SK-N-SH (cell line): ENCODE measurements around the gene PARN. TPM values are rescaled to one million over a fixed set of nuclear protein-coding genes. Genes with fewer than 3 reads are reported as not detected.
A peak's percentile ranks its signal among the peaks of the same experiment; 100 is the strongest.

ENCODE experiments used
- CTCF ChIA-PET: fragments of 300-600, 350-600 bp; formaldehyde crosslinking; extraction: SDS; loops from one replicate; lab custom pipeline; 2021; lab: Yijun Ruan, JAX
- POLR2A ChIA-PET: fragments of 350-600 bp; sonication (Branson Sonifier 250); formaldehyde crosslinking; extraction: SDS; loops from one replicate; lab custom pipeline; 2020; ENCODE audit warnings: antibody characterized with exemption, inconsistent platforms; lab: Yijun Ruan, JAX
- DNase-seq: peaks from one replicate; pipeline ENCODE4 v3.0.0; 2012
- H2AFZ ChIP-seq: fragments of 200-600 bp; sonication (generic); 2 replicates; pipeline ENCODE4 v1.8.1; 2016; ENCODE audit warnings: antibody characterized with exemption, mild to moderate bottlenecking, low read depth
- H3F3A ChIP-seq: fragments of 200-600 bp; sonication (generic); replicated peaks from 2 replicates; pipeline ENCODE3; 2016; ENCODE audit warnings: antibody characterized with exemption, mild to moderate bottlenecking; ENCODE audit not compliant: insufficient read depth
- H3K27ac ChIP-seq, 2 experiments: fragments of 200-500 bp in 1 of 2; fragments of 200-600 bp in 1 of 2; sonication (Bioruptor generic) in 1 of 2; sonication (generic), shearing (Covaris generic) in 1 of 2; 2 replicates each; pipeline versions ENCODE4 v1.5.1 to v1.6.1; 2014 to 2016; ENCODE audit warnings: low read depth in 2 of 2, inconsistent platforms in 1 of 2, low read length in 1 of 2, mild to moderate bottlenecking in 1 of 2, mixed read lengths in 1 of 2
- H3K27me3 ChIP-seq: fragments of 200-600 bp; sonication (generic), shearing (Covaris generic); 2 replicates; pipeline ENCODE4 v1.6.1; 2016; ENCODE audit warnings: mixed run types; ENCODE audit not compliant: insufficient read depth
- H3K36me3 ChIP-seq, 2 experiments: fragments of 200-500 bp in 1 of 2; fragments of 200-600 bp in 1 of 2; sonication (Bioruptor generic) in 1 of 2; sonication (generic) in 1 of 2; replicated peaks in 1 of 2; 2 replicates each; pipeline versions ENCODE3 to v1.5.1; 2014 to 2016; ENCODE audit warnings: low read length in 1 of 2, mild to moderate bottlenecking in 1 of 2; ENCODE audit not compliant: insufficient read depth in 2 of 2, control insufficient read depth in 1 of 2
- H3K4me1 ChIP-seq, 2 experiments: fragments of 200-500 bp in 1 of 2; fragments of 200-600 bp in 1 of 2; sonication (Bioruptor generic) in 1 of 2; sonication (generic), shearing (Covaris generic) in 1 of 2; 2 replicates each; pipeline versions ENCODE4 v1.5.1 to v1.6.1; 2014 to 2016; ENCODE audit warnings: low read depth in 1 of 2, low read length in 1 of 2, mixed run types in 1 of 2; ENCODE audit not compliant: insufficient read depth in 2 of 2, control insufficient read depth in 1 of 2
- H3K4me2 ChIP-seq: fragments of 200-600 bp; sonication (generic), shearing (Covaris generic); 2 replicates; pipeline ENCODE4 v1.6.1; 2017; ENCODE audit warnings: mixed run types
- H3K4me3 ChIP-seq, 2 experiments: fragments of 200-500 bp in 1 of 2; fragments of 200-600 bp in 1 of 2; sonication (Bioruptor generic) in 1 of 2; sonication (generic), shearing (Covaris generic) in 1 of 2; 2 replicates each; pipeline versions ENCODE4 v1.5.1 to v1.8.1; 2014 to 2016; ENCODE audit warnings: low read depth in 2 of 2, inconsistent platforms in 1 of 2, low read length in 1 of 2, mild to moderate bottlenecking in 1 of 2, mixed read lengths in 1 of 2, moderate library complexity in 1 of 2
- H3K79me2 ChIP-seq: fragments of 200-600 bp; sonication (generic); 2 replicates; pipeline ENCODE4 v1.8.1; 2017; ENCODE audit warnings: mild to moderate bottlenecking; ENCODE audit not compliant: insufficient read depth
- H3K9ac ChIP-seq: fragments of 200-600 bp; sonication (generic); 2 replicates; pipeline ENCODE4 v1.6.1; 2017; ENCODE audit warnings: mixed run types
- H3K9me2 ChIP-seq: fragments of 200-600 bp; sonication (generic); 2 replicates; pipeline ENCODE4 v1.6.1; 2017; ENCODE audit warnings: mixed run types
- H3K9me3 ChIP-seq: fragments of 200-600 bp; sonication (generic); 2 replicates; pipeline ENCODE4 v1.6.1; 2017; ENCODE audit warnings: mixed run types, mild to moderate bottlenecking, moderate library complexity
- H4K20me1 ChIP-seq: fragments of 200-600 bp; sonication (generic); 2 replicates; pipeline ENCODE4 v1.6.1; 2017; ENCODE audit warnings: mild to moderate bottlenecking, mixed run types; ENCODE audit not compliant: insufficient read depth
- FOSL2 ChIP-seq: IDR thresholded peaks from 2 replicates; pipeline ENCODE4 v1.4.0; 2012; ENCODE audit warnings: low read depth, mild to moderate bottlenecking, moderate library complexity, borderline replicate concordance
- FOXJ3 ChIP-seq: sonication (generic); formaldehyde crosslinking; IDR thresholded peaks from 2 replicates; pipeline ENCODE4 v1.5.1; 2020; ENCODE audit warnings: mild to moderate bottlenecking, missing genetic modification reagents
- GATA2 ChIP-seq: sonication (generic); formaldehyde crosslinking; IDR thresholded peaks from 2 replicates; pipeline ENCODE4 v1.5.0; 2020; ENCODE audit warnings: mild to moderate bottlenecking, missing genetic modification reagents
- JUND ChIP-seq: IDR thresholded peaks from 2 replicates; pipeline ENCODE4 v1.4.0; 2012
- MEF2A ChIP-seq: IDR thresholded peaks from 2 replicates; pipeline ENCODE4 v1.4.0; 2012; ENCODE audit warnings: low read depth, borderline replicate concordance
- MXI1 ChIP-seq: IDR thresholded peaks from 2 replicates; pipeline ENCODE4 v1.6.1; 2012; ENCODE audit warnings: mild to moderate bottlenecking, low read depth, low read length, improper control_type of control experiment
- POLR2AphosphoS5 ChIP-seq: IDR thresholded peaks from 2 replicates; pipeline ENCODE4 v1.6.1; 2012; ENCODE audit warnings: low read depth, low read length
- TEAD4 ChIP-seq: IDR thresholded peaks from 2 replicates; pipeline ENCODE4 v1.4.0; 2012; ENCODE audit warnings: mild to moderate bottlenecking, borderline replicate concordance; ENCODE audit not compliant: insufficient read depth
- WGBS: methylation state at CpG from one replicate; pipeline ENCODE4 v1.1.6; 2017; ENCODE audit warnings: low lambda C conversion rate; 5-methylcytosine and 5-hydroxymethylcytosine counted together
- polyA plus RNA-seq, 3 experiments: library from polyadenylated mRNA; depleted of rRNA; stranded (reverse); fragments of >200 nt; gene quantifications; 2 replicates each; pipeline ENCODE4 v1.2.3, GENCODE V29; 2012
- TF ChIP-seq, protein P1 (sequence below): IDR thresholded peaks from 2 replicates; pipeline ENCODE4; 2012
- TF ChIP-seq, protein P2 (sequence below): fragments of 150-350 bp; IDR thresholded peaks from 2 replicates; pipeline ENCODE4 v1.6.1; 2017; ENCODE audit warnings: antibody characterized with exemption, low read length, low read depth, borderline replicate concordance
- TF ChIP-seq, protein P3 (sequence below): IDR thresholded peaks from 2 replicates; pipeline ENCODE4 v1.6.1; 2012; ENCODE audit warnings: mild to moderate bottlenecking, low read depth, low read length, moderate library complexity
- TF ChIP-seq, protein P4 (sequence below): fragments of 150-350 bp; IDR thresholded peaks from 2 replicates; pipeline ENCODE4 v1.6.1; 2016; ENCODE audit warnings: mild to moderate bottlenecking, low read depth, low read length

Gene PARN
- polyA plus RNA-seq, 1 of the 3 experiments (the other 2 are of a cell fraction): 20.5 TPM

DNA sequence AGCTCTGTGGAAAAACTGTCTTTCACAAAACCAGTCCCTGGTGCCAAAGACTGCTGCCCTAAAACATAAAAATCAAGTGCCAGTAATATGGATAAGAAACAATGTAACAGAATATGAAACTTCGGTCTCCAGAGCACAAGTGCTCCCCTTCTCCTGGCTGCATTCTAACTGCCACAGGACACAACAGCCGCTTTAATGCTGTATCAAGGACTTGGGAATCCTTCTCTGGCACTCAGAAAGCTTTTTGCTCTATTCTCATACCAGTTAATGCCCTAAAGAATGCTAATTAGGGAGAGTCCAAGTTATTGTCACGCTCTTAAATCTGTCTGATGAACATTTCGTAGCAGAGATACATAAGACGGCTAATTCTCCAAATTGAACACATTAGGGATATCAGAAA is 90.9 kb downstream of the PARN start:
- WGBS: 93% methylated on average over 5 of the region's 5 CpGs
- Histone ChIP-seq H3K4me3 (no peak overlapping the region), H3K4me1 (peaks cover 0 to 10% of the 10 kb centered on the region in 2 experiments; a peak in 2 of 4 replicates), H4K20me1 (no peaks in the 10 kb centered on the region), H3K27ac (0 out of 4 replicates have a peak overlapping the region, but pooled peaks of 1 of the 2 experiments have one; percentile 5), H3K4me2 (no peak overlapping the region), H3K9me3 (peaks cover 14% of the 10 kb centered on the region), H3K36me3 (peaks cover 6 to 40% of the 10 kb centered on the region in 2 experiments), H2AFZ (no peak overlapping the region), H3F3A (no peaks in the 10 kb centered on the region), H3K9me2 (no peaks in the 10 kb centered on the region), H3K9ac (no peak overlapping the region), H3K79me2 (peaks cover 8% of the 10 kb centered on the region; the same call in 1 of the 2 replicates), H3K27me3 (no peaks in the 10 kb centered on the region)
- TF ChIP-seq, protein P1, sequence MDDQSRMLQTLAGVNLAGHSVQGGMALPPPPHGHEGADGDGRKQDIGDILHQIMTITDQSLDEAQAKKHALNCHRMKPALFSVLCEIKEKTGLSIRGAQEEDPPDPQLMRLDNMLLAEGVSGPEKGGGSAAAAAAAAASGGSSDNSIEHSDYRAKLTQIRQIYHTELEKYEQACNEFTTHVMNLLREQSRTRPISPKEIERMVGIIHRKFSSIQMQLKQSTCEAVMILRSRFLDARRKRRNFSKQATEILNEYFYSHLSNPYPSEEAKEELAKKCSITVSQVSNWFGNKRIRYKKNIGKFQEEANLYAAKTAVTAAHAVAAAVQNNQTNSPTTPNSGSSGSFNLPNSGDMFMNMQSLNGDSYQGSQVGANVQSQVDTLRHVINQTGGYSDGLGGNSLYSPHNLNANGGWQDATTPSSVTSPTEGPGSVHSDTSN: no peak
- DNase-seq: no peak
- POLR2A ChIA-PET: no interaction called here
- CTCF ChIA-PET: interaction anchor here (0.8 to 1.2 kb wide), 2 partner anchors 10 to 289 kb away, joined by 3 read pairs; no protein-coding TSS in a partner anchor

DNA sequence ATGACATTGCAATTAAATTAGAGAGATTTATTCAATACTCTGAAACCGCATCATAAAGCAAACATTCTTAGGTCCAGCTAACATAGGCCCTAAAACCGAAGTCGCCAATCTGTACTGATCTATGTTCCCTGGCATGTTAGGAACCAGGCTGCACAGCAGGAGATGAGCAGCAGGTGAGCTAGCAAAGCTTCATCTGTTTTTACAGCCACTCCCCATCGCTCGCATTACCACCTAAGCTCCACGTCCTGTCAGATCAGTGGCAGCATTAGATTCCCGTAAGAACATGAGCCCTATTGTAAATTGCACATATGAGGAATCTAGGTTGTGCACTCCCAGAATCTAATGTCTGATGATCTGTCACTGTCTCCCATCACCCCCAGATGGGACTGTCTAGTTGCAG is 91.5 kb downstream of the PARN start:
- no peak overlapping the region for H3K27ac ChIP-seq
- no peaks in the 10 kb centered on the region for H3F3A ChIP-seq
- H3K36me3 ChIP-seq: peaks cover 5 to 36% of the 10 kb centered on the region in 2 experiments
- ChIA-PET POLR2A (no interaction called here), CTCF (interaction anchor here (0.8 to 1.2 kb wide), 3 partner anchors 10 to 289 kb away, joined by 3 read pairs; no protein-coding TSS in a partner anchor)
- TF ChIP-seq TEAD4: no peak
- no peak for TF ChIP-seq JUND
- peaks cover 14% of the 10 kb centered on the region for H3K9me3 ChIP-seq
- no peaks in the 10 kb centered on the region for H3K9me2 ChIP-seq
- peaks cover 0 to 10% of the 10 kb centered on the region in 2 experiments; a peak in 2 of 4 replicates for H3K4me1 ChIP-seq
- no peaks in the 10 kb centered on the region for H3K27me3 ChIP-seq
- WGBS: 96% methylated on average over 7 of the region's 7 CpGs
- H4K20me1 ChIP-seq: no peaks in the 10 kb centered on the region
- no peak overlapping the region for H3K4me2 ChIP-seq
- no peak overlapping the region for H3K9ac ChIP-seq
- H2AFZ ChIP-seq: no peak overlapping the region
- DNase-seq: no peak
- peaks cover 6% of the 10 kb centered on the region; the same call in 1 of the 2 replicates for H3K79me2 ChIP-seq
- H3K4me3 ChIP-seq: no peak overlapping the region

DNA sequence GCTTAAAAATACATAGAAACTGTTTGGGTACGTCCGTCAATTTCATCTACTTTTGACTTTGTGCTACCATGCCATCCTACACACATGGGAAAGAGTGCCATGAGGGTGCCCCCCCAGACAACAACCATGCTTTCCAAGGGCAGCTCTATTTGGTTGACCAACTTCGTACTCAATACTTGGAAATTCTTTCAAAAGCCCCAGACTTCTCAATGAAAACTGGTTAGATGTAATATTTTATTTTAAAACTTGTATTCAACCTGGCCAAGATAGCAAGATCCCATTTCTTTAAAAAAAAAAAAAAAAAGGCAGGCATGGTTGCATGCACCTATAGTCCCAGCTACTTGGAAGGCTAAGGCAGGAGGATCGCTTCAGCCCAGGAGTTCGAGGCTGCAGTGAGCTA is 98.4 kb downstream of the PARN start:
- H3K4me3 ChIP-seq: no peak overlapping the region
- H3K9ac ChIP-seq: no peak overlapping the region
- H3K9me2 ChIP-seq: no peaks in the 10 kb centered on the region
- H3K36me3 ChIP-seq: peaks cover 0 to 4% of the 10 kb centered on the region in 2 experiments
- H2AFZ ChIP-seq: no peak overlapping the region
- no peaks in the 10 kb centered on the region for H3K27me3 ChIP-seq
- ChIA-PET CTCF (interaction anchor here (1.0 to 1.3 kb wide), 2 partner anchors 231 to 281 kb away, joined by 3 read pairs; no protein-coding TSS in a partner anchor), POLR2A (no interaction called here)
- H4K20me1 ChIP-seq: no peaks in the 10 kb centered on the region
- no peak for DNase-seq
- 96% methylated on average over 5 of the region's 5 CpGs for WGBS
- H3K4me1 ChIP-seq: peaks cover 2 to 6% of the 10 kb centered on the region in 2 experiments; a peak in 3 of 4 replicates
- H3K79me2 ChIP-seq: no peaks in the 10 kb centered on the region
- H3K27ac ChIP-seq: no peak overlapping the region
- H3K9me3 ChIP-seq: no peaks in the 10 kb centered on the region
- H3K4me2 ChIP-seq: no peak overlapping the region
- H3F3A ChIP-seq: no peaks in the 10 kb centered on the region
- TF ChIP-seq, protein P2, sequence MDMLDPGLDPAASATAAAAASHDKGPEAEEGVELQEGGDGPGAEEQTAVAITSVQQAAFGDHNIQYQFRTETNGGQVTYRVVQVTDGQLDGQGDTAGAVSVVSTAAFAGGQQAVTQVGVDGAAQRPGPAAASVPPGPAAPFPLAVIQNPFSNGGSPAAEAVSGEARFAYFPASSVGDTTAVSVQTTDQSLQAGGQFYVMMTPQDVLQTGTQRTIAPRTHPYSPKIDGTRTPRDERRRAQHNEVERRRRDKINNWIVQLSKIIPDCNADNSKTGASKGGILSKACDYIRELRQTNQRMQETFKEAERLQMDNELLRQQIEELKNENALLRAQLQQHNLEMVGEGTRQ: no peak
- TF ChIP-seq, protein P3, sequence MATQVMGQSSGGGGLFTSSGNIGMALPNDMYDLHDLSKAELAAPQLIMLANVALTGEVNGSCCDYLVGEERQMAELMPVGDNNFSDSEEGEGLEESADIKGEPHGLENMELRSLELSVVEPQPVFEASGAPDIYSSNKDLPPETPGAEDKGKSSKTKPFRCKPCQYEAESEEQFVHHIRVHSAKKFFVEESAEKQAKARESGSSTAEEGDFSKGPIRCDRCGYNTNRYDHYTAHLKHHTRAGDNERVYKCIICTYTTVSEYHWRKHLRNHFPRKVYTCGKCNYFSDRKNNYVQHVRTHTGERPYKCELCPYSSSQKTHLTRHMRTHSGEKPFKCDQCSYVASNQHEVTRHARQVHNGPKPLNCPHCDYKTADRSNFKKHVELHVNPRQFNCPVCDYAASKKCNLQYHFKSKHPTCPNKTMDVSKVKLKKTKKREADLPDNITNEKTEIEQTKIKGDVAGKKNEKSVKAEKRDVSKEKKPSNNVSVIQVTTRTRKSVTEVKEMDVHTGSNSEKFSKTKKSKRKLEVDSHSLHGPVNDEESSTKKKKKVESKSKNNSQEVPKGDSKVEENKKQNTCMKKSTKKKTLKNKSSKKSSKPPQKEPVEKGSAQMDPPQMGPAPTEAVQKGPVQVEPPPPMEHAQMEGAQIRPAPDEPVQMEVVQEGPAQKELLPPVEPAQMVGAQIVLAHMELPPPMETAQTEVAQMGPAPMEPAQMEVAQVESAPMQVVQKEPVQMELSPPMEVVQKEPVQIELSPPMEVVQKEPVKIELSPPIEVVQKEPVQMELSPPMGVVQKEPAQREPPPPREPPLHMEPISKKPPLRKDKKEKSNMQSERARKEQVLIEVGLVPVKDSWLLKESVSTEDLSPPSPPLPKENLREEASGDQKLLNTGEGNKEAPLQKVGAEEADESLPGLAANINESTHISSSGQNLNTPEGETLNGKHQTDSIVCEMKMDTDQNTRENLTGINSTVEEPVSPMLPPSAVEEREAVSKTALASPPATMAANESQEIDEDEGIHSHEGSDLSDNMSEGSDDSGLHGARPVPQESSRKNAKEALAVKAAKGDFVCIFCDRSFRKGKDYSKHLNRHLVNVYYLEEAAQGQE: no peak
- TF ChIP-seq MXI1: no peak
- no peak for TF ChIP-seq MEF2A
- no peak for TF ChIP-seq FOXJ3 (CRISPR knock-in tag)
- no peak for TF ChIP-seq POLR2AphosphoS5
- TF ChIP-seq GATA2 (CRISPR knock-in tag): no peak
- TF ChIP-seq, protein P4, sequence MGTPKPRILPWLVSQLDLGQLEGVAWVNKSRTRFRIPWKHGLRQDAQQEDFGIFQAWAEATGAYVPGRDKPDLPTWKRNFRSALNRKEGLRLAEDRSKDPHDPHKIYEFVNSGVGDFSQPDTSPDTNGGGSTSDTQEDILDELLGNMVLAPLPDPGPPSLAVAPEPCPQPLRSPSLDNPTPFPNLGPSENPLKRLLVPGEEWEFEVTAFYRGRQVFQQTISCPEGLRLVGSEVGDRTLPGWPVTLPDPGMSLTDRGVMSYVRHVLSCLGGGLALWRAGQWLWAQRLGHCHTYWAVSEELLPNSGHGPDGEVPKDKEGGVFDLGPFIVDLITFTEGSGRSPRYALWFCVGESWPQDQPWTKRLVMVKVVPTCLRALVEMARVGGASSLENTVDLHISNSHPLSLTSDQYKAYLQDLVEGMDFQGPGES: no peak
- TF ChIP-seq FOSL2: no peak
